Erythroblast (primary cell): ENCODE measurements around the gene CRELD1.

Source experiments
- GATA1 ChIP-seq: IDR thresholded peaks from 2 replicates; pipeline ENCODE4 v1.6.1; 2011; ENCODE audit warnings: low read depth, mild to moderate bottlenecking, control low read depth, low read length, moderate library complexity
- POLR2A ChIP-seq: IDR thresholded peaks from 2 replicates; pipeline ENCODE4 v1.6.1; 2011; ENCODE audit warnings: mild to moderate bottlenecking, low read length

DNA sequence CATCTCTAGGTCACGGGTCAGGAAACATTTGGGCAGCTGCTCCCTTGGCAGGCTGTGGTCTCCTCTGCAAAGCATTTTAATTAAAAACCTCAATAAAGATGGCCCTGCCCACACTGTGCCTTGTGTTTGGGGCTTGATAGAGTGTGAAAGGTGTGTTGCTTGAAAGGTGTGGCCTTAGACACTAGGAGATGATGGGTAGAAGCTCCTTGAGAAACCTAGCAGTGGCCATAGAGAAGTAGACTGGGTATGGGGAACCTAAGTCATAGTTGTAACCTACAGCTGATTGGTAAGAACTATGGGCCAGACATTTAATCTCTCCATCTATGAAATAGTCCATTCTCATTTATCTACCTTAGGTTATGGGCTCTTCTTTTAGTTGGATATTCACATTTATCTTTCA lies 39.9 kb upstream of the CRELD1 start:
- TF ChIP-seq POLR2A (no peak), GATA1 (no peak)
